Activated CD8-positive, alpha-beta memory T cell treated with anti-CD3 and anti-CD28 coated beads, Interleukin-2, amount 50 U/mL, for 24 hours (primary cell): ENCODE measurements around the gene CBX6.

Experiments used
- DNase-seq: peaks from one replicate; pipeline ENCODE4 v3.0.0-alpha.2; 2020; ENCODE audit errors: extremely low read depth

The CBX6 gene

GRCh38 chr22:38873469-38874411 is 1.7 kb upstream of the CBX6 start:
- DNase-seq, result peak; percentile 47

- no peak for DNase-seq
Measured at GRCh38 chr22:38872831-38873248, 824 bp upstream of the CBX6 start.

GRCh38 chr22:38871360-38872171 is 450 bp downstream of the CBX6 start:
- no peak for DNase-seq

GRCh38 chr22:38870791-38871359 is 1.1 kb downstream of the CBX6 start:
- DNase-seq, result no peak

GRCh38 chr22:38870312-38870741 is 1.7 kb downstream of the CBX6 start:
- peak; percentile 67 for DNase-seq

GRCh38 chr22:38869663-38870062 is 2.4 kb downstream of the CBX6 start:
- DNase-seq, result no peak

GRCh38 chr22:38868886-38869381 is 3.1 kb downstream of the CBX6 start:
- DNase-seq, result peak; percentile 62

GRCh38 chr22:38868286-38868721 is 3.7 kb downstream of the CBX6 start:
- no peak for DNase-seq

GRCh38 chr22:38867471-38868285 is 4.3 kb downstream of the CBX6 start:
- DNase-seq, result no peak

GRCh38 chr22:38867124-38867455 is 4.9 kb downstream of the CBX6 start:
- DNase-seq, result no peak

GRCh38 chr22:38866399-38867123 is 5.5 kb downstream of the CBX6 start:
- DNase-seq, result no peak

GRCh38 chr22:38866024-38866398 is 6.0 kb downstream of the CBX6 start:
- DNase-seq, result no peak

GRCh38 chr22:38865201-38866023 is 6.6 kb downstream of the CBX6 start:
- DNase-seq, result no peak

- DNase-seq, result no peak
Measured at GRCh38 chr22:38864361-38865191, 7.4 kb downstream of the CBX6 start.

GRCh38 chr22:38863531-38864131 is 8.4 kb downstream of the CBX6 start:
- no peak for DNase-seq

- DNase-seq, result no peak
Measured at GRCh38 chr22:38862375-38863329, 9.4 kb downstream of the CBX6 start.

- DNase-seq, result no peak
Measured at GRCh38 chr22:38861927-38862326, 10.1 kb downstream of the CBX6 start.
